GM12891 (cell line): ENCODE results near the gene C9orf85.

Experiments used
- DNase-seq: peaks from one replicate; pipeline ENCODE4 v3.0.0; 2011; ENCODE audit warnings: low spot score; ENCODE audit not compliant: insufficient read length
- FAIRE-seq: peaks from 2 replicates; lab custom pipeline; 2011; peaks lifted over from hg19 to GRCh38; lab: Jason Lieb, UNC
- PAX5 ChIP-seq: IDR thresholded peaks from 2 replicates; pipeline ENCODE4 v1.6.1; 2011; ENCODE audit warnings: low read length, moderate library complexity, mild to moderate bottlenecking; ENCODE audit not compliant: insufficient read depth, severe bottlenecking
- POLR2A ChIP-seq: IDR thresholded peaks from 2 replicates; pipeline ENCODE4 v1.6.1; 2011; ENCODE audit warnings: low read depth, low read length, control low read depth
- POLR2AphosphoS5 ChIP-seq: IDR thresholded peaks from 2 replicates; pipeline ENCODE4 v1.6.1; 2011; ENCODE audit warnings: low read depth, low read length, control low read depth
- POU2F2 ChIP-seq: IDR thresholded peaks from 2 replicates; pipeline ENCODE4 v1.6.1; 2011; ENCODE audit warnings: low read depth, mild to moderate bottlenecking, control low read depth, low read length, moderate library complexity
- SPI1 ChIP-seq: IDR thresholded peaks from 2 replicates; pipeline ENCODE4 v1.6.1; 2011; ENCODE audit warnings: low read depth, low read length, control low read depth
- TAF1 ChIP-seq: IDR thresholded peaks from 2 replicates; pipeline ENCODE4 v1.6.1; 2011; ENCODE audit warnings: low read depth, low read length, control low read depth

The C9orf85 gene

DNA sequence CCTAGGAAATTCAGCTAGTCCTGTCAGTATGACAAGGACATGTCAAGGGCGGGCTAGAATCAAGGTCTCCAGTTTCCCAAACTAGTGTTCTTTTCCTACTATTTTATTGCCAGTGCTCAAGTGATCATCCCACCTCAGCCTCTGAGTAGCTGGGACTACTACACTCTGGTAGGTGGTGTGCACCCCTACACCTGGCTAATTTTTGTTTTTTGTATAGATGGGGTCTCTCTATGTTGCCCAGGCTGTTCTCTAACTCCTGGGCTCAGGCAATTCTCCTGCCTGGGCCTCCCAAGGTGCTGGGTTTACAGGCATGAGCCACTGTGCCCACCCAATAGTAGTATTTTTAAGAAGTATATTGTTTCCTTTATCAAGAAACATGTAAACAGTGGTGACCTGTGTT, 54.0 kb downstream of the C9orf85 start:
- FAIRE-seq (no peak), DNase-seq (no peak)
- TF ChIP-seq PAX5 (no peak), POU2F2 (no peak)

DNA sequence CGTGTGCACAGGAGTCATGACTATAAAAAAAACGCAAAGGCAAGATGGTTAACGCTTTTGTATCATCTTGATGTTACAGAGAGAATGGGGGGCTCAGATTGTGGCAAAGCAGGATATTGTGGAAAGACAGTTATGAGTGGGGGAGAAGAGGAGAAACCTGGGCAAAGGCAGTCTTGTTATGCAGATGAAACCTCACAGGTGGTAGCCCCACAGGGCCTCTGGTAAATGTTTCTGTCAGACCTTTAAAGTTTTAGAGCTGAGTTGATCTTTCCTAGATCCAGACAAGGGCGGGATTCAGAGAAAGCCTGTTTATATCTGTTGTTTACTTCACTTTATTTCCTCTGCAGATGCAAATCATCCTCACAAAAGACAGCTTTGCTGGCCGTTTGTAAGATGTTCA, 55.2 kb downstream of the C9orf85 start:
- DNase-seq (no peak), FAIRE-seq (no peak)
- TF ChIP-seq POU2F2: no peak
- TF ChIP-seq PAX5: no peak
- no peak for TF ChIP-seq POLR2A
- TF ChIP-seq SPI1: no peak
- no peak for TF ChIP-seq POLR2AphosphoS5

DNA sequence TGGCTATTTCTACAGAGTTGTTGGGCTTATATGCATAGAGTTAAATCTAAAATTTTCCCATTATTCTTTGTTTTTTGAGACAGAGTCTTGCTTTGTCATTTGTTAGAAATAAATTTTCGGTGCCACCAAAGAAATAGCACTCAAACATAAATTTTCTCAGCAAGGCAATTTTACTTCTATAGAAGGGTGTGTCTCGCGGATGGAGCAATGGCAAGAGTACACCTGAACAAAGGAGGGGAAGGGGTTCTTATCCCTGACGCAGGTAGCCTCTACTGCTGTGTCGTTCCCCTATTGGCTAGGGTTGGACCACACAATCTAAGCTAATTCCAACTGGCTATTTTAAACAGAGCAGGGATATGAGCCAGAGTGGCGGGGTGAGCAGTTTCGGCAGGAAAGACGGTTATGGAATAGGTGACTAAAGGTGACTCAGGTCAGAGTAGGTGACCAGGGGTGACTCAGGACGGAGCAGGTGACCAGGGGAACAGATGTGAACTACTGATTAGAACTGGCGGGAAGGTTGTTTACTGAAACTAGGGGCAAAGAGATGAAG, 57.2 kb downstream of the C9orf85 start:
- TF ChIP-seq POLR2AphosphoS5 (no peak), SPI1 (no peak), PAX5 (no peak), TAF1 (no peak), POLR2A (no peak), POU2F2 (no peak)
- FAIRE-seq: no peak
- no peak for DNase-seq

- no peak for DNase-seq
- TF ChIP-seq SPI1: no peak
- TF ChIP-seq PAX5: no peak
- TF ChIP-seq TAF1: no peak
- no peak for TF ChIP-seq POLR2A
- no peak for TF ChIP-seq POLR2AphosphoS5
- no peak for TF ChIP-seq POU2F2
- no peak for FAIRE-seq
Measured at GRCh38 chr9:71975833-71976232, 64.4 kb downstream of the C9orf85 start.

- FAIRE-seq (no peak), DNase-seq (no peak)
Measured at GRCh38 chr9:71977003-71977402, 65.6 kb downstream of the C9orf85 start.

DNA sequence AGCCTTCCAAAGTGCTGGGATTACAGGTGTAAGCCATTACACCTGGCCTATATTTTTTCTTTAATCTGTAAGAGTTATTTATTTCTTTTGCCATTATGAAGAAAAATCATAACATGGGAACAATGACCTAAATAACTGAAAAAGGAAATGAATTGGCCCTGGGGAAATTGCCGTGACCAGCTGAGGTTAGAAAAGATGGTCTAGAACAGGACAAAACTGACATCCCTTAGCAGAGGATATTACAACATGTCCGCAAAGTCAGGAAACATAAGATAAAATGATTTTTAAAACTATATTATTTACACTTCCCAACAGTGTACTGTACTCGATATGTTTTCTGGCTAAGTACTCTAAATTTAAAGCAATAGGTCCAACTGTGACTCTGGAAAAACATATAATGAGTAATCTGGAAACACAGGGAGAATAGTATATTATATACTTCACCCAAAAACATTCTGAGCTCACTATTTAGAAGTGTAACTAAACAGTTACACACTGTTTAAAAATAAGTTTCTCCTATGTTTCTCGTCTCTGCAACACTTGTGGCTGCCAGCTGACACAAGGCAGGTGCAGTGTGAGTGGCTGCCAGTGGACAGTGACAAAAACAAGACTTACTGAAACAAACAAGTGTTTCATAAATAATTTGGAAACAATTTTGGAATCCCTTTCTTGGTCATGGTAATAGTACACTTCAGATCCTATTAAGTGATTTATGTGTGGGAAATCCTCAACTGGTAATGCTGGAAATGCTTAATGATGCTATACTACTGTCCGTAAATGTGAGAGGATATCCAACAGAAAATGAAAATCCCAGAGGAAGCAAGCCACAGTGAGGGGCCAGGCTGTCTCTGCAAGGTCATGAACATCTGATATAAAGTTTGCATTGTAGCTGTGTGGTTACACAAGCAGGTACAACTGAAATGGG, 69.1 kb downstream of the C9orf85 start:
- FAIRE-seq (no peak), DNase-seq (no peak)
- TF ChIP-seq PAX5: no peak
- TF ChIP-seq POLR2A: no peak
- no peak for TF ChIP-seq TAF1
- TF ChIP-seq SPI1: no peak
- TF ChIP-seq POLR2AphosphoS5: no peak
- TF ChIP-seq POU2F2: no peak

More at GRCh38 chr9:71977003-71977402, 65.6 kb downstream of the C9orf85 start:
- TF ChIP-seq TAF1 (no peak), POU2F2 (no peak), SPI1 (no peak), POLR2A (no peak), POLR2AphosphoS5 (no peak), PAX5 (no peak)

DNA sequence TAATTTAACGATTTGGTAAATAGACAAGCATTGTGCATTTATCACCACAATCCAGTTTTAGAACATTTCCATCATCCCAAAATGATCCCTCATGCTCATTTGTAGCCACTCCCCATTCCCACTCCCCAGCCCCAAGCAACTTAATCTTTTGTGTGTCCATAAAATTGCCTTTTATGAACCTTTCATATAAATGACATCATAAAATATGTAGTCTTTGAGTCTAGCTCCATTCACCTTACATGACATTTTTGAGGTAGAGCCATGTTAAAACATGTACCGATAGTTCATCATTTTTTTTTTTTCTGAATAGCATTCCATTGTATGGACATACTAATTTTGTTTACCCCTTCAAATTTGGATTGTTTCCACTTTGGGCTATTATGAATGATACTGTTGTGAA, 70.5 kb downstream of the C9orf85 start:
- no peak for FAIRE-seq
- no peak for TF ChIP-seq SPI1
- no peak for TF ChIP-seq TAF1
- TF ChIP-seq POU2F2: no peak

GRCh38 chr9:71984403-71984802, 73.0 kb downstream of the C9orf85 start:
- DNase-seq: no peak
- FAIRE-seq: no peak
- TF ChIP-seq POU2F2: no peak
- no peak for TF ChIP-seq POLR2AphosphoS5
- no peak for TF ChIP-seq SPI1
- TF ChIP-seq PAX5: no peak

More for the DNA sequence above, 70.5 kb downstream of the C9orf85 start:
- DNase-seq: no peak

DNA sequence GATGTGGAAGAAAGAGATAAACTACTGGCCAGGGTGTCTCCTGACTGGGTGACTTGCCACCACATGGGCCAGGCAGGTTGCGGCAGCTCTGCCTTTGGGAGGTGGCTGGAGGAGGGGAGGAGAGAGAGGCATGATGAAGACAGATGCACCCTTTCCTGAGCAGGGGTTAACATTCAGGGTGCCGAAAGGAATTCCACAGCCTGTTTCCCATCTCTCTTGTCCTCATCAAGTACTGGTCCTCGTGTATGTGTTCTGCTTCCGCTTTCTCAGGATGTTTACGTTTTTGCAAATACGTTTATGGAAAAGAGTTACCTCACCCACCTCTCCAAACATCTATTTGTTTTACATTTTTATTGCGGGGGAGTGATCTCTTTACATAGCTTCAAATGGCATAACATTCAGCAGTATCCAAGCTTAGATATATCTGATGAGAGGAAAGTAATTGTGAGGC, 73.4 kb downstream of the C9orf85 start:
- TF ChIP-seq POLR2A: no peak
- no peak for TF ChIP-seq PAX5
- TF ChIP-seq TAF1: no peak
- TF ChIP-seq POU2F2: no peak
- TF ChIP-seq POLR2AphosphoS5: no peak
- no peak for TF ChIP-seq SPI1
- no peak for FAIRE-seq
- no peak for DNase-seq
